ENCODE results near the gene SYTL3. TPM values are rescaled to one million over a fixed set of nuclear protein-coding genes. Genes with fewer than 3 reads are reported as not detected.

The SYTL3 gene
- total and polyA plus RNA-seq, 2 of the 8 experiments (the other 6 are each of a cell fraction or from before 2014, with no cell fraction given) = 0.27 to 0.99 TPM

DNA sequence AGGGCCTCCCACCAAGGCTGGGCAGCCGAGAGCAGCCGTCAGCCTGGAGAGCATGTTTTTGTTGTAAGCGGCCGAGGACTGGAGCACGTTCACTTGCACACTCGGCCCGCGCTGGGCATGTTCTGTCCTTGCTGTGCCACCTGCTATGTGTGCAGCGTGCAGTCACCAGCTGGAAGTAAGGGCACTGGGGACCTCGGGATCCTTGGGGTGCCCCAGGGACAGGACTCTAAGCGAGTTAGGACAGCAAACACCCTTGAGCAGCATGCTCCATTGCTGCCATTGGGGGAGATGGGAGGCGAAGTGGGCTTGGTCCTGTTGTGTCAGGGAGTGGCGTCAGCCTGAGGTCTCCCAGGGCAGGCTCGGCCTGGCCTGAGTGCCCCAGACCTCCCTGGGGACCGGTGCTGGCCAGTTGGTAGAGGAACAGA, 24.0 kb upstream of the SYTL3 start:
- Histone ChIP-seq H3K9me3 (ENCODE audit: insufficient read depth in 2 of 2, low read depth in 1 of 2, low read length in 1 of 2) (no peaks in the 10 kb centered on the region), H4K20me1 (replicated peaks in 1 of 2; ENCODE audit: control insufficient read depth in 1 of 2, insufficient read depth in 2 of 2, low read length in 2 of 2) (peaks cover 3 to 11% of the 10 kb centered on the region in 2 experiments), H2BK12ac (ENCODE audit: low read depth, low read length) (no peak overlapping the region), H3K79me2 (ENCODE audit: control insufficient read depth in 1 of 2, insufficient read depth in 2 of 2, low read length in 2 of 2) (no peaks in the 10 kb centered on the region), H2AFZ (ENCODE audit: low read length) (no peak overlapping the region), H3K4me3 (ENCODE audit: extremely low read depth in 1 of 4, insufficient read depth in 2 of 4, low read depth in 3 of 4, low read length in 4 of 4) (no peak overlapping the region), H3K36me3 (ENCODE audit: control insufficient read depth in 2 of 4, insufficient read depth in 4 of 4, low read length in 3 of 4) (peaks cover 2 to 39% (median 21%) of the 10 kb centered on the region in 4 experiments; a peak in 7 of 8 replicates), H4K5ac (ENCODE audit: insufficient read length, low read depth, low read length) (no peak overlapping the region), H3K56ac (replicated peaks; ENCODE audit: insufficient read length, low read depth, low read length) (no peak overlapping the region), H3K14ac (ENCODE audit: insufficient read length) (no peak overlapping the region), H3K4me1 (replicated peaks in 1 of 4; ENCODE audit: control insufficient read depth in 3 of 4, insufficient read depth in 4 of 4, low read length in 3 of 4) (peaks cover 0 to 7% (median 0%) of the 10 kb centered on the region in 4 experiments; a peak in 3 of 7 replicates), H2BK15ac (ENCODE audit: low read length) (no peak overlapping the region), H2BK20ac (ENCODE audit: low read length) (no peak overlapping the region), H3K23ac (ENCODE audit: insufficient read length) (no peak overlapping the region), H4K8ac (ENCODE audit: extremely low read depth, insufficient read depth, low read length) (no peak overlapping the region), H3K27me3 (replicated peaks in 1 of 4; ENCODE audit: control insufficient read depth in 3 of 4, extremely low read depth in 1 of 4, insufficient read depth in 3 of 4, low read length in 3 of 4) (no peaks in the 10 kb centered on the region), H3K23me2 (ENCODE audit: low read depth, low read length) (peaks cover 6% of the 10 kb centered on the region; the same call in 1 of the 2 replicates), H3K27ac (ENCODE audit: low read depth, low read length) (no peak overlapping the region), H4K91ac (replicated peaks; ENCODE audit: insufficient read length, low read length) (no peak overlapping the region), H2BK120ac (replicated peaks; ENCODE audit: low read depth, low read length) (no peak overlapping the region), H2AK5ac (ENCODE audit: low read depth, low read length) (no peak overlapping the region), H2BK5ac (ENCODE audit: low read depth, low read length) (no peak overlapping the region), H3K79me1 (ENCODE audit: low read depth, low read length) (peaks cover 2% of the 10 kb centered on the region), H3K4ac (replicated peaks; ENCODE audit: insufficient read length, low read depth, low read length) (no peak overlapping the region), H3K4me2 (ENCODE audit: insufficient read depth in 1 of 2, low read depth in 2 of 2, low read length in 2 of 2) (no peak overlapping the region), H3K18ac (ENCODE audit: extremely low read depth, low read length) (no peak overlapping the region), H3K9ac (replicated peaks in 1 of 4; ENCODE audit: extremely low read depth in 1 of 4, low read depth in 3 of 4, low read length in 3 of 4) (no peak overlapping the region)
- ChIA-PET CTCF (ENCODE audit: partially characterized antibody) (interaction anchor here (0.9 kb wide), 1 partner anchor 20 kb away, joined by 3 read pairs; no protein-coding TSS in a partner anchor), POLR2A (ENCODE audit: partially characterized antibody) (interaction anchor here (0.9 to 1.0 kb wide), 3 partner anchors 11 to 15 kb away, joined by 3 to 4 read pairs (median 3); no protein-coding TSS in a partner anchor)
- no peak for TF ChIP-seq CBX5 (IDR thresholded peaks at IDR 0.05; ENCODE audit: low read depth, low read length)
- no peak for TF ChIP-seq CBX8 (IDR thresholded peaks at IDR 0.05; ENCODE audit: borderline replicate concordance, low read depth, low read length)
- 98% methylated on average over 15 of the region's 15 CpGs; no CpG with 5 or more reads in 1 of the 2 experiments for whole genome bisulfite sequencing, 2 experiments (ENCODE audit: extremely low coverage in 1 of 2, insufficient coverage in 1 of 2, insufficient read length in 1 of 2, insufficient replicate concordance in 2 of 2, low coverage in 1 of 2, low lambda C conversion rate in 2 of 2, missing lambda C conversion rate in 1 of 2)
- FAIRE-seq (no peak), DNase-seq (ENCODE audit: low read depth in 1 of 2, low spot score in 2 of 2) (no peak)
